HG02973 (cell line): ENCODE results near the gene SLC23A1.
A peak's percentile ranks its signal among the peaks of the same experiment; 100 is the strongest.
"Not testable (repeated sequence)": the region's sequence is repeated elsewhere in the genome, so short reads cannot be mapped to it uniquely, and the experiment has no call there.

ENCODE experiments used
- ATAC-seq: cut with Tn5 transposase; IDR thresholded peaks from one replicate; pipeline ENCODE4 v1.9.1; 2021; ENCODE audit warnings: moderate library complexity; ENCODE audit not compliant: unreplicated experiment

The SLC23A1 gene

GRCh38 chr5:139383275-139383992 is at the start of gene SLC23A1:
Gene SLC23A1 (minus strand): TSS chr5:139383297. CDS start chr5:139383253, 44 bp downstream.
- no peak for ATAC-seq

- no peak for ATAC-seq
Measured at GRCh38 chr5:139431706-139432105, 48.6 kb upstream of the SLC23A1 start.

GRCh38 chr5:139430015-139430414 is 46.9 kb upstream of the SLC23A1 start:
- no peak for ATAC-seq

- ATAC-seq, result no peak
Measured at GRCh38 chr5:139426203-139426885, 43.2 kb upstream of the SLC23A1 start.

- ATAC-seq, result no peak
Measured at GRCh38 chr5:139425497-139425896, 42.4 kb upstream of the SLC23A1 start.

- ATAC-seq, result peak; percentile 62
Measured at GRCh38 chr5:139422307-139422893, 39.3 kb upstream of the SLC23A1 start.

GRCh38 chr5:139419226-139420192 is 36.4 kb upstream of the SLC23A1 start:
- no peak for ATAC-seq

- no peak for ATAC-seq
Measured at GRCh38 chr5:139418793-139419192, 35.7 kb upstream of the SLC23A1 start.

- ATAC-seq, result no peak
Measured at GRCh38 chr5:139417214-139417613, 34.1 kb upstream of the SLC23A1 start.

GRCh38 chr5:139416651-139417050 is 33.6 kb upstream of the SLC23A1 start:
- no peak for ATAC-seq

- ATAC-seq, result no peak
Measured at GRCh38 chr5:139415869-139416268, 32.8 kb upstream of the SLC23A1 start.

- no peak for ATAC-seq
Measured at GRCh38 chr5:139415221-139415861, 32.2 kb upstream of the SLC23A1 start.

GRCh38 chr5:139414581-139415130 is 31.6 kb upstream of the SLC23A1 start:
- no peak for ATAC-seq

GRCh38 chr5:139413963-139414362 is 30.9 kb upstream of the SLC23A1 start:
- ATAC-seq, result no peak

- ATAC-seq, result no peak
Measured at GRCh38 chr5:139413153-139413552, 30.1 kb upstream of the SLC23A1 start.

- no peak for ATAC-seq
Measured at GRCh38 chr5:139410993-139411828, 28.1 kb upstream of the SLC23A1 start.

- no peak for ATAC-seq
Measured at GRCh38 chr5:139410121-139410992, 27.3 kb upstream of the SLC23A1 start.

- ATAC-seq, result not testable (repeated sequence)
Measured at GRCh38 chr5:139409116-139409515, 26.0 kb upstream of the SLC23A1 start.
